SK-MEL-5 (cell line): Measurements from ENCODE around the gene TSPAN14. TPM values are rescaled to one million over a fixed set of nuclear protein-coding genes. Genes with fewer than 3 reads are reported as not detected.
"Not testable (repeated sequence)": the region's sequence is repeated elsewhere in the genome, so short reads cannot be mapped to it uniquely, and the experiment has no call there.

Experiments used
- DNase-seq: peaks from one replicate; pipeline ENCODE4 v3.0.0-alpha.2; 2016; ENCODE audit warnings: low read depth, low spot score
- in situ Hi-C: cut with HindIII; loops from 2 replicates; pipeline ENCODE4 v1.10.0; 2016; ENCODE audit warnings: low sequenced_read_pairs, high pct_unique_total_duplicates, low pct_unique_long_range_greater_than_20kb
- total RNA-seq: library from RNA; depleted of rRNA; stranded (reverse); fragments of >200 nt; shearing (Covaris generic); gene quantifications from 2 replicates; pipeline ENCODE4 v1.2.3, GENCODE V29; 2014

TSPAN14 gene
- total RNA-seq, 1 experiment from 2014 or later = 43.7 TPM

DNA sequence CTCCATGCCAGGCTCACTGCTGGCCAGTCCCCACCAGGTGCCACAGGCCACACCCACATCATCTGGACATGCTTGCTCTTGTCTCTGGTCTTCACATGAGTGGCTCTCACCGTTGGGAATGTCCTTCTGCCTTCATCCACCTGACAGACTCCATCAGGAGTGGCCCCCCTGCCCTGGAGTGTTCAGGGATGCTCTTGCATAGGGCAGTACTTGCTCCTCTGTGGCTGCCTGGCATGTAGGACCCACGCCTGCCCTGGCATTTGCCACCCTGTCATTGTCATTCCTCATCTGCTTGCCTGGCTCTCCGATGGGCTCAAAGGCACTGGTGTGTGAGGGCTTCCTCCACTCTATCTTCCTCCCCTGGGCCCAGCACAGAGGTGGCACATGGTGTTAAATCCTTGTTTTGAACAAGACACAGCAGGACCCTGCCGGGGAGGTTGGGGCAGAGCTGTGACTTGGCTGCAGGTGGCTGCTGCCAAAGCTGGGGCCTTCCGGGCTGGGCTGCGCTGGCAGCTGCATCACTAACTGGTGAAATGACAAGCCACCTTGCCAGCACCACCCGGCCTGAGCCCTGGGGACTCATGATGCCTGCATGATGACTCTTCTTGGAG is 85.4 kb downstream of the TSPAN14 start:
- no peak for DNase-seq
- in situ Hi-C loops = no loop called here

DNA sequence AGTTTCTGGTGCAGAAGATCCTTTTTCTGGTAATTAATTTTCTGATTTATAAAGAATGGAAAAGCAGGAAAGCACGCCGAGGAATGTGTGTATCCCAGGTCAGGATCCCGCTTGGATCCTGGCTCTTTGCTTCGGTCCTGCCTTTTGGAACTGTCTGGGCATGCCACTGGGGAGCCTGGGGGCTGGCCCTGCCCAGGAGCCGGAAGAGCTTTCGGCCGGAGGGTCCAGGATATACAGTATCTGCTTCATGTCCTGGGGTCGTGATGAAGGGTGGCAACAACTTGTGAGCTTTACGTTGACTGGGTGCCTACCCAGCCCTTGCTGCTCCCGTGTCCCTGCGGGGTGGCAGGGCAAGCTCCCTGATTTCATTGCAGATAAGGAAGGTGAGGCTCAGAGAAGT is 86.0 kb downstream of the TSPAN14 start:
- in situ Hi-C loops = no loop called here

DNA sequence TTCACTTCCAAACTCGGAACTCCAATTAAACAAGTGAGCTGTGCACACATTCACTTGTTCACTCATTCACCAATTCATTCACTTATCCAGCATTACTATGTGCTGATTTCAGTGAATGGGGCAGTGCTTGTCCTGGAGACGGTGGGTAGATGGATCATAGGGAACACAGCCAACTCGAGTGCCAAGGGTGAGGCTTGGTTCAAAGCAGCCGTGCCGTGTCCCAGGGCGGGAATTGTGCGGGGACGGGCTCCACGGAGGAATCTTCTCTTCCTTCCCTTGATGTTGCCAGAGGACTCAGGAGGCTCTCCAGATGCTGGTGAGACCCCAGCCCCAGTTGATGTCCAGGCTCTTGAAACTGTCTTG is 86.5 kb downstream of the TSPAN14 start:
- DNase-seq = no peak
- in situ Hi-C loops = no loop called here

More for the DNA sequence above, 86.0 kb downstream of the TSPAN14 start:
- DNase-seq = no peak

DNA sequence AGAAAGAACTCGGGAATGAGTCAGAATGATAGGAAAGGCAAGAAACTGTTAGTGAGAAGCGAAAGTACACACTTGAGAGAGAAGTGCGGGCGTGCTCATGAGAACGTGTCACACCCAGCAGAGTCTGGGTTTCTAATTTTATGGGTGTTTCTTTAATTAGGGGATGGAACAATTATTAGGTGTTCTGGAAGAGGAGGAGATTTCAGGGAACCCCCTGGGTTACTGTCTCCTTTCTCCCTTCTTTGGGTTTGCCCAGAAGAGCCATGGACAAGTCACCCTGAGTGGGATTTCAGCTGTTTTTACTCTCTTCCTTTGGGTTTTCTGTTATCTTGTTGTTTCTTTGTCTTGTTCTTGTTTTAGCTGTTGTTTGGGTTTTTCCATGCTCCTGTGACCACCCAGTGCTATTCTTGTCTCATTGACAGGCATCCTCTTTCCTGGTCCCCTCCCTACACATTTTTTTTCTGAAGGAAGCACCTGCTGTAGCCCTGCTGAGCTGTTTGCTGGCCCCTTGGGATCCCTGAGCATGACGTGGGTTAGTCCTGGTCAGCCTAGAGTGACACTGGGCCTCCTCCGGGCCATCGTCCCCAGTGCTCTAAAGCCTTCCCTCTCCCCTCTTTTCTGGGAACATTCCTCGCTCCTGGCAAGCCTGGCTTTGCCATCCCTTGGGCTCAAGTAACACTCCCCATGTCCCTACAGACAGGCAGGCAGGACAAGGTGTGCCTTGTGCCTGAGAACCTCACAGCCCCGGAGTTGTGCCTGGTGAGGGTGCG is 87.1 kb downstream of the TSPAN14 start:
- DNase-seq = no peak
- in situ Hi-C loops = no loop called here

DNA sequence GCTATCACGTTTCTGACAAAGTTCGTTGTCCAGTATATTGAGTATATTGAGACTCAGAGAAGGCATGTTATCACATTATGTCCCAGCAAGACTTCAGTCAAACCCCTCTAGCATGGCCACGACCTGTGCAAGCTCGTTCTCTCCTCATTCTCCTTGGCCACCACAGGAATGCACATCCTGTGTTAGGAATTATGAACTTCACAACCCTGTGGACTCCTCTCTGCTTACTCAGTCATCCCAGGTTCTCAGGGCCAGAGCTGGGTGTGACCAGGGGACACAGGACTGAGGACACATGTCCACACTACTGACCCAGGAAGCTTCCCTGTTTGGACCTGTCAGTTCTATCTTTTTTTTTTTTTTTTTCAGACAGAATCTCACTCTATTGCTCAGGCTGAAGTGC is 87.9 kb downstream of the TSPAN14 start:
- in situ Hi-C loops = no loop called here
- DNase-seq = no peak

- in situ Hi-C loops = no loop called here
- DNase-seq = no peak
Measured at GRCh38 chr10:80542652-80543318, 88.7 kb downstream of the TSPAN14 start.

- DNase-seq, in situ Hi-C loops: not testable (repeated sequence)
Measured at GRCh38 chr10:80543319-80543672, 89.2 kb downstream of the TSPAN14 start.

- in situ Hi-C loops = no loop called here
- no peak for DNase-seq
Measured at GRCh38 chr10:80544316-80544953, 90.3 kb downstream of the TSPAN14 start.

- in situ Hi-C loops = no loop called here
Measured at GRCh38 chr10:80545258-80545881, 91.3 kb downstream of the TSPAN14 start.

GRCh38 chr10:80552151-80552646 is 98.1 kb downstream of the TSPAN14 start:
- no peak for DNase-seq
- in situ Hi-C loops = no loop called here

More at GRCh38 chr10:80545258-80545881, 91.3 kb downstream of the TSPAN14 start:
- DNase-seq = no peak

- no peak for DNase-seq
- in situ Hi-C loops = no loop called here
Measured at GRCh38 chr10:80553436-80553835, 99.3 kb downstream of the TSPAN14 start.

GRCh38 chr10:80554050-80554449 is 99.9 kb downstream of the TSPAN14 start:
- no peak for DNase-seq
- in situ Hi-C loops = no loop called here

DNA sequence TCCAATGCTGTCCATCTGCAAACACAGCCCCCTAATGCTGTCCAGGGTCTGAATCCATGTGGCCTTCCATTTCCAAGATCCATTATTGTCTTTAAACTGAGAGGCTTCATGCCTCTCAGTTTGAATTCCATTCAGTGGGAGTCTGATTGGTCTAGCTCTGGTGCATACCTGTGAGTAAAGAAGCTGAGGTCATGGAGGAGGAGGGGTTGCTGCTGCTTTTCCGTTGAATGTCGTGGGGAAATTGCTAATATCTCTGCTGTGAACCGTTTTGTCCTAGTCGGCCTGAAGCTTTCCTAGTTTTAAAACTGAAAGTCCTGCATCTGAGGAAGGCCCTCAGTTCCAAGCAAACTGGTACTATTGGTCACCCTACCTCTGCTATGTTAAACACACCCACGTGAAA is 101.3 kb downstream of the TSPAN14 start:
- no peak for DNase-seq
- in situ Hi-C loops = no loop called here

GRCh38 chr10:80561950-80562349 is 107.8 kb downstream of the TSPAN14 start:
- in situ Hi-C loops = no loop called here
- no peak for DNase-seq

GRCh38 chr10:80567292-80567691 is 113.2 kb downstream of the TSPAN14 start:
- no peak for DNase-seq
- in situ Hi-C loops = no loop called here

DNA sequence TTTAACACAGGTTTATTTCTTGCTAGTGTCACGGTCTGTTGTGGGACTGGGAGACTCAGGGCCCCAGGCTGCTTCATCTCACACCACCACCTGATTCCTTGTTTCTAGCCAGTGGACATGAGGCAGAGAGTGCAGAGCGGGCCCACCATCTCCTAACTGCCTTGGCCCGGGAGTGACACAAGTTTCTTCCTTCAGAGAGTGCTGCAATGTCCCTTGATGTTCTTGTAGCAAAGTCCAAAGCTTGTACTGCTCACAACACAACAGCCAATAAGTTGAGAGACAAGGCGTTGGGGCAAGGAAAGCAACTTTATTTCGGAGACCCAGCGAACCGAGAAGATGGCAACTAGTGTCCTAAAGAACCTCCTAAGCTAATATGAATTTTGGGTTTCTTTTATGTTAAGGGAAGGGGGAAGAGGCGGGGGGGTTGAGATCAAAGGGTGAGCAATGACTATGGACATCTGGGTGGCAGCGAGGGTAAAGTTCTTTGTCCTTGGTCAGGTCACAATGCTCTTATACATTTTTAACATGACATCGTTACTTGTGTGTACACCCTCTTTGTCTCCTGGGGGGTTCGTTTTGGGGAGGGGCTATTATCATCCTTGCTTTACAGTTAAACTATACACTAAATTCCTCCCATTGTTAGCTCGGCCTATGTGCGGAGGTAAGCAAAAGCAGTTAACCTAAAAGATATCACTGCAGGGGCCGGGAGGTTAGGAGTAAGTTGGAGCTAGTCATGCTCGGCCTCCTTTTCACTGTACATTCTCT is 115.2 kb downstream of the TSPAN14 start:
- no peak for DNase-seq
- in situ Hi-C loops = no loop called here

DNA sequence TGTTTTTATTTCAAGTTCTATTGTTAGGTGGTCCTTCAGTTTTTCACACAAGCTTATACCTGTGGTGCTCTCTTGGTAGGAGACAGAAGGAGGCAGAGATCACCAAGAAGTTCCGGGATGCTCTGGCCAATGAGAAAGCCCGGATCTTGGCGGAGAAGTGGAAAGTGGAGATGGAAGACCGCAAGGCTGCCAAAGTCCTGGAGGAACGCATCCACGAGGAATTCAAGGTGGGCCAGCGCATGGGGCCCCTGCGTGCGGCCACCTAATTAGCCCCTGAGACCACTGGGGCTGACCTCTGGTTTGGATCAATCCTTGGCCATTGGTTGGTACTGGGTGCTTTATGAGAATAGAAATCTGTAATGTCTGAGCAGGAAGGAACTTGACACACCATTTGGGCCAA is 117.2 kb downstream of the TSPAN14 start:
- no peak for DNase-seq
- in situ Hi-C loops = no loop called here
